HG03066 (cell line): ENCODE data around the gene SH3PXD2A.

ENCODE experiments used
- ATAC-seq: cut with Tn5 transposase; IDR thresholded peaks from one replicate; pipeline ENCODE4 v1.9.1; 2021; ENCODE audit warnings: low read depth; ENCODE audit not compliant: unreplicated experiment

SH3PXD2A gene

DNA sequence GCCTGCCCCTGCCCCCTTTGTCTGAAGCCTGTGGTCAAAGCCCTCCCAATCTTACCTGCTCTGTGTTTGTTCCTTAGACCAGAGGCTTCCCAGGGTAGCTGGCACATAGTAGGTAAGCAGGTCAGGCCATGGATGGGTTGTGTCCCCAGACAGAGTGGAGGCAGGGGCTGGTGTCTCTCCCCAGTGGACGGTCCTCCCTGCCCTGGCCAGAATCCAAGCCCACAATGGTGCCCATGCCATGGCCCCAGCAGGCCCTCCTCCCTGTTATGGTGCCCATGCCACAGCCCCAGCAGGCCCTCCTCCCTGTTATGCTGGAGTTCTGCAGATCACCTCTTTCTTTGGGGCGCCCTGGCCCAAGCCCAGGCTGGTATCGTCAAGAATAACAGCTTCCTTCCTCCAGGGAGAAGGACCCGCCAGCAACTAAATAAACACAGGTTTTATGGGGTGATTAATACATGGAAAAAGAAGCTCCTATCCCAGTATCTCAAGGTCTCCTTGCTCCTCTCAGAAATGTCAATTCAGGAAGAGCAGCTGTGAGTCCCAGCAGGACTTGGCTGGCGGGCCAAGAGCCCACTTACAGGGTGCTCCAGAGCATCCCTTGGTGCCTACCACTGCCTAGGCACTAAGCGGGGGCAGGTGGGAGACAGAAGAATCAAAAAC is 279.8 kb downstream of the SH3PXD2A start:
- ATAC-seq: no peak

DNA sequence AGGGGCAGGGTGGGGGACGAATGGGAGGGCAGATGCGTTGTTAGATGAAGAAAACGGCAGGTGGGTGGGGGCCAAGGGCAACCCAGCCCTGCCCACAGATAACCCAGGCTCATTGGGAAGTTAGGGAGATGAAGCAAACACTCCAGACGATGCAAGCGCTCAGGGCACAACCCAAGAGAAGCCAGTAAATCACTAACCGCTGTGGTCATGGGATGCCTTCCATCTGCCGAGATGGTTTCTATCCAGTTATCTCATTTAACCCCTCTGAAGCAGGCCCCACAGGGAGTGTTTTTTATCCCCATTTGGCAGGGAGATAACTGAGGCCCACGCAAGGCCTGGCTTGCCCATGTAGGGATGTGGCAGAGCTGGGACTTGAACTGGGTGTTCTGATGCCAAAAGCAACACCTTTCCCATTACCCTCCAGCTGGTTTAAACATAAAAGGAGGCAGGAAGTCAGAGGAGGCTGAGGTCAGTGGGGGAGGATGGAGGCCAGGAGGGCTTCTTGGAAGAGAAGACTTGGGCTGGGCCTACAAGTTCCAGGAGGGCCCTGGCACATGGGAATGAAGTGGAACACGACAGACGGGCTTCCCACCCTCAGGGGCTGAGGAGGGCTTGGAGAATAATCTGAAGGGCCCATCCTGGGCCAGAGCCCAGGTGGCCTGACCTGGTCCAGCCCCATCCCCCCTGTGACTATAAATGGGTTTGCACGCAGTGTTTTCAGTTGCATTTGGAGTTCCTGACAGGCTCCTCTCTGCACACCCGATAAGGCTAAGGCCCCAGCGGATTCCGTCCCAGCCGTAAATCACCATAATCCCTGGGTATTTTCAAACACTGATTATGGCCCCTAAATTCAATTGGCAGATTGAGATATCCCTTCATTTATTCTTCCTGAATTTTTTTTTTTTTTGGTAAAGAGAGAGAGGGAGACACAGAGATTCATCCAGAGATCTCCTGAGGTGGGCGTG is 281.0 kb downstream of the SH3PXD2A start:
- ATAC-seq: no peak

- no peak for ATAC-seq
These were observed 282.2 kb downstream of the SH3PXD2A start for GRCh38 chr10:103573205-103573487.

GRCh38 chr10:103572347-103573204 is 282.8 kb downstream of the SH3PXD2A start:
- no peak for ATAC-seq

- no peak for ATAC-seq
These were observed 283.8 kb downstream of the SH3PXD2A start for GRCh38 chr10:103571656-103571975.

GRCh38 chr10:103570844-103571655 is 284.3 kb downstream of the SH3PXD2A start:
- no peak for ATAC-seq

- ATAC-seq: no peak
These were observed 285.5 kb downstream of the SH3PXD2A start for GRCh38 chr10:103569896-103570295.

GRCh38 chr10:103568505-103568904 is 286.9 kb downstream of the SH3PXD2A start:
- no peak for ATAC-seq

DNA sequence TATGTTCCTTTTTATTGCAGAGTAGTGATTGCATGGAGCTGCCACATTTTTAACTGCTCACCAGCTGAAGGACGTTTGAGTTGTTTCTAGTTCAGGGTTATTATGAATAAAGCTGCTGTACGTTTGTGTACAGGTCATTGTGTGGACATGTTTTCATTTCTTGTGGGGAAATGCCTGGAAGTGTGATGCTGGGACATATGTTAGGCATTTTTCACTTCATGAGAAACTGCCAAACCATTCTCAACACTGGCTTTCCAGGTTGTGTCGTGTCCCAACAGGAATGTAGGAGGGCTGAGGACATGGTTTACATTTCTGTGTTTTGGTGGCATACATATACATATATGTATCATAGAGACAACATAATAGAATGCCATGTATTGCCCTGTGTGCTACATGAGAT is 288.8 kb downstream of the SH3PXD2A start:
- no peak for ATAC-seq

- no peak for ATAC-seq
These were observed 290.4 kb downstream of the SH3PXD2A start for GRCh38 chr10:103564776-103565520.

DNA sequence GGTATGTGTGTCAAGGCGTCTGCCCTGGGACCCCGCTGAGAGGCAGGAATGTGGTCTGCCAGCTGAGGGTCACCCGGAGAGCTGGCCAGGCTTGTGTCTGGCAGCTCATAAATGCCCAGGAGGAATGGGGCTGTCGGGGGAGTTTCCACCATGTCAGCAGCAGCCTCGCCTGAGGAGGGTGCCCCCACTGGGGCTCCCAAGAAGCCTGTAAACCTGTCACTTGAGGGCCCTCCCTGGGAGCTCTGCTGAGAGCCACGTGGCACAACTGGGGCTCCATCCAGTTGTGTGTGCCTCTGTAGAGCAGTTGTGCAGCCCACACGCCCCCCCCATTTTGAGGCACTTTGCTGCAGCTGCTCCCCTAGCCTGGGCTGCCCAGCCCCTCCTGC is 291.3 kb downstream of the SH3PXD2A start:
- ATAC-seq: no peak

DNA sequence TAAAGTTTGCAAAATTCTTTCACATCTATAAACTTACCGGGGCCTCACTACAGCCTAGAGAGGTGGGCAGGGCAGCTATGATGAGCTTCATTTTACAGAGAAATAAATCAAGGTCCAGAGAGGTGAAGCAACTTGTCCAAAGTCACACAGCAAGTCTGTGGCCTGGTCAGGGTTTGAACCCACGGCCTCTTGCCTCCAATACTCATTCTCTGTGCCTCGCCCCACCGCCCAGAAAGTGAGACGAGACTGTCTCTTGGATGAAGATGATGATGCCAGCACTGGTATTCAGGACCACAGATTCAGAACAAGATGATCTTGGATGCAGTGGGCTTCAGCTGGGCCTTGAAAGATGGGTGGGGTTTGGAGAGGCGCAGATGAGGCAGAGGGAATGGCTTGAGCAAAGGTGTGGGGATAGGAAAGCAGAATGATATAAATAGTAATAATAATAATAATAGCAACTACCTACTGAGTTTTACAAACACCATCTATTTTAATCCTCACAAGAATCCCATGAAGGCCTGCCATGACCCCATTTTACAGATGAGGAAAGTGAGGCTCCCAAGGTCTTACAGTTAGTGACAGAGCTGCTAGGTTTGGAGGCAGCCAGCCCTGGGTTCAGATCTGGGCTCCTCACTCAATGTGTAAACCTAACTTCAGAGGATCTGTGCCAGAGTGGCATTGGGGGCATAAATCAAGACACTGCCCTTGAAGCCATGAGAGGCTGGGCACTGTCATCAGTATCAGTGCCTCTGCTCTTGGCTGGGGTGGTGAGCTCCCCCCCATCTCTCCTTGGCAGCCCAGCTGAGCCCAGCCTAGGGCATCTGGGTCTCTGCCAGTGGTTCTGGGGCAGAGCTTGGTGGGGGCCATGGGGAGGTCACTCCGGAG is 291.9 kb downstream of the SH3PXD2A start:
- no peak for ATAC-seq

DNA sequence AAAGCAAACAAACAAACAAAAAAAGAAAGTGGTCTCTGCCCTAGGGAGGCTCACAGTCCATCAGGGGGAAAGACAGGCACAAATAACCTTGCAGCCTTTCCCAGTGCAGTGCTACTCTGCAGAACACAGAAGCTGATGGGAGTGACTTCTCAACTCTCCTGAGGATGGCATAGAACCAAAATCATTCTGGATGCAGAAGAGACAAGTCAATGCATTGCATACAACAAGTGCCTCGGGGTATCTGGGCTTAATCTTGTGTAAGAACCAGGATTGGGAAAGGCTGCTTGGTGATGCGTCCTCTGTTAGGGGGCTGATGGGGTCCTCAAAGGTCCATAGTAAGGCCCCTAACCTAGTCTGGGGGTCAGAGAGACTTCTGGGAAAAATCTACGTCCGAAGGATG is 293.0 kb downstream of the SH3PXD2A start:
- no peak for ATAC-seq

DNA sequence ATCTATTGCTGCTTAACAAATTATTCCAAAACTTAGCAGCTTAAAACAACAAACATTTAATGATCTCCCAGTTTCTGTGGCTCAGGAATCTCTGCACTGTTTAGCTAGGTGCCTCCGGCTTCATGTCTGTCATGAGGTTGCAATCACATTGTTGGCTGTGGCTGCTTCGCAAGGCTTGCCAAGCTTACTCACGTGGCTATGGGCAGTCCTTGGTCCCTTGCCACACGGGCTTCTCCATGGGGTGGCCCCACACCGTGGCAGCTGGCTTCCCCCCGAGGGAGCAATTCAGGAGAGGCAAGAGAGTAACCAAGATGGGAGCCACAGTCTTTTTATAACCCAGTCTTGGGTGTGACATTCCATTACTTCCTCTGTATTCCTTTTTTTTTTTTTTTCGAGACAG is 294.5 kb downstream of the SH3PXD2A start:
- ATAC-seq: no peak

DNA sequence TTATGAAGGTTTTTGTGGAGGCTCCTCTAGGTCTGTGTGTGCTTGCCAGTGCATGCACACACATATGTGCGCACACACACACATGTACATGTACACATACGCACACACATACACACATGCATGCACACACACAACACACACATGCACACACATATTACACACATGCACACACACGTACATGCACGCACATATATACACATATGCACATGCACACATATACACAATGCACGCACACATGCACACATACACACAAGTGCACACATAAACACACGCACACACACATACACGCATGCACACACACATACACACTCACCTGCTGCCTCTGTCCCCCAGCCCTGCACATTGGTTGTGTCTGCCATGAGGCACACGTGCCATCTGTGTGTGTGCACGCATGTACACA is 295.6 kb downstream of the SH3PXD2A start:
- no peak for ATAC-seq

GRCh38 chr10:103558911-103559310 is 296.5 kb downstream of the SH3PXD2A start:
- no peak for ATAC-seq

GRCh38 chr10:103557455-103557854 is 297.9 kb downstream of the SH3PXD2A start:
- ATAC-seq: no peak

- no peak for ATAC-seq
These were observed 298.9 kb downstream of the SH3PXD2A start for GRCh38 chr10:103556383-103557007.
